D721Med (cell line): ENCODE measurements around the gene SPSB2.
A peak's percentile ranks its signal among the peaks of the same experiment; 100 is the strongest.

ENCODE experiments used
- DNase-seq: peaks from one replicate; pipeline ENCODE4 v3.0.0; 2011; ENCODE audit warnings: low spot score; ENCODE audit not compliant: insufficient read length
- FAIRE-seq: peaks from 2 replicates; lab custom pipeline; 2011; peaks lifted over from hg19 to GRCh38; lab: Jason Lieb, UNC
- CTCF ChIP-seq: IDR thresholded peaks from 2 replicates; pipeline ENCODE4 v1.5.1; 2012; ENCODE audit warnings: mild to moderate bottlenecking, control low read depth; ENCODE audit not compliant: insufficient read depth; ENCODE audit errors: missing control alignments

SPSB2 gene

DNA sequence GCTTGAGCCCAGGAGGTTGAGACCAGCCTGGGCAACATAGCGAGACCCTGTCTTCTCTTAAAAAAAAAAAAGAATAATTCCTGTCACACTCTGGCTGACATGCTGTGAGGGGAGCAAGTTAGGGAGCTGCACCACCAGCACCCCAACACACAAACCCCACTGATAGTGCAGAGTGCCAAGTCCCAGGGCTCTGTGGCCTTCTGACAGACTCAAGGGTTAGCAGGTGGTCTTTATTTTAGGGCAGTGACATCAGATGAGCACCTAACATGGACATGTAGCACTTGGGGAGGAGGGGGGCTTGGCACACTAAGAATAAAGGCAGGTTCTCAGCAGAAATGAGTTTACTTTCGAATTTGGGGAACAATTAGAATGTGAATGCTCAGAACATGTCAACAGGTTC is 14.3 kb downstream of the SPSB2 start:
- no peak for TF ChIP-seq CTCF
- DNase-seq: no peak
- FAIRE-seq: no peak

DNA sequence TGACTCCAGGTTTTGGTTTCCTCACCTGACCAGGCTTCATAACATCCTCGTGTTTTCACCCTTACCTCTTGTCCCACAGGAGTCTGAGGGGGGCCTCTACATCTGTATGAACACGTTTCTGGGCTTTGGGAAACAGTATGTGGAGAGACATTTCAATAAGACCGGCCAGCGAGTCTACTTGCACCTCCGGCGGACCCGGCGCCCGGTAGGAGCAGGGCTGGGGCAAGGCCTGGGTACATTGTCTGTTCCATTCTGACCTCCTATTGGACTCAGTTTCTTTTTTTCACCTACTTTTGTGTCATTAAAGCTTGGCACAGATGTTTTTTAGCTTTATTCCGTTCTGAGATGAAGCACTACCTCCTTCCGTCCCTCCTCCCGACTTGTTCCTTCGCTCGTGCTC is 17.8 kb downstream of the SPSB2 start:
- no peak for DNase-seq
- FAIRE-seq: no peak
- no peak for TF ChIP-seq CTCF

- no peak for TF ChIP-seq CTCF
- FAIRE-seq (no peak), DNase-seq (no peak)
These were observed 19.1 kb downstream of the SPSB2 start for GRCh38 chr12:6854036-6854435.

GRCh38 chr12:6853626-6854025 is 19.5 kb downstream of the SPSB2 start:
- FAIRE-seq (no peak), DNase-seq (no peak)
- TF ChIP-seq CTCF: no peak

- FAIRE-seq (no peak), DNase-seq (no peak)
- TF ChIP-seq CTCF: no peak
These were observed 20.3 kb downstream of the SPSB2 start for GRCh38 chr12:6852651-6853354.

GRCh38 chr12:6851921-6852650 is 21.0 kb downstream of the SPSB2 start, which contains the start of gene USP5:
Gene USP5, plus strand, starts transcription at chr12:6852150. Its CDS starts 30 bp downstream, at chr12:6852180.
- DNase-seq (peak; percentile 70), FAIRE-seq (peak; percentile 32)
- no peak for TF ChIP-seq CTCF
